Hematopoietic multipotent progenitor cell (in vitro differentiated cells): ENCODE measurements around the gene DDR2. TPM values are rescaled to one million over a fixed set of nuclear protein-coding genes. Genes with fewer than 3 reads are reported as not detected.
"Not testable (repeated sequence)": the region's sequence is repeated elsewhere in the genome, so short reads cannot be mapped to it uniquely, and the experiment has no call there.

ENCODE experiments used
- DNase-seq, 3 donors: peaks; one replicate each; pipeline ENCODE4 v3.0.0-alpha.2; 2011 to 2015; ENCODE audit warnings: low read depth in 2 of 3, low spot score in 2 of 3
- total RNA-seq: library from RNA; depleted of rRNA; stranded (reverse); fragments of >200 nt; gene quantifications from one replicate; pipeline ENCODE4 v1.2.3, GENCODE V29; 2012

DDR2 gene
- total RNA-seq, 1 donor: 0.27 TPM

GRCh38 chr1:162753998-162754585, 121.8 kb downstream of the DDR2 start:
- no peak for DNase-seq

- no peak for DNase-seq
Measured at GRCh38 chr1:162755306-162755705, 123.0 kb downstream of the DDR2 start.

GRCh38 chr1:162756523-162756922, 124.3 kb downstream of the DDR2 start:
- DNase-seq: no peak

- DNase-seq: no peak
Measured at GRCh38 chr1:162757476-162757875, 125.2 kb downstream of the DDR2 start.

GRCh38 chr1:162765788-162766187, 133.5 kb downstream of the DDR2 start:
- no peak for DNase-seq

- DNase-seq: no peak
Measured at GRCh38 chr1:162772571-162773154, 140.4 kb downstream of the DDR2 start.

GRCh38 chr1:162774007-162774406, 141.7 kb downstream of the DDR2 start:
- no peak for DNase-seq

GRCh38 chr1:162779043-162779442, 146.8 kb downstream of the DDR2 start:
- DNase-seq: no peak

- no peak for DNase-seq
Measured at GRCh38 chr1:162782671-162783070, 150.4 kb downstream of the DDR2 start.

GRCh38 chr1:162784926-162785325, 152.7 kb downstream of the DDR2 start:
- not testable (repeated sequence) for DNase-seq

GRCh38 chr1:162788783-162789182, 156.5 kb downstream of the DDR2 start:
- DNase-seq: not testable (repeated sequence)

GRCh38 chr1:162790303-162790984, 158.2 kb downstream of the DDR2 start, which contains the start of gene HSD17B7:
Gene HSD17B7 (plus strand): TSS chr1:162790702. CDS start chr1:162790801, 99 bp downstream.
- peak; percentile 47 to 81 (median 74) for DNase-seq

- DNase-seq: peak in 1 of 3 donors; percentile 5
Measured at GRCh38 chr1:162790985-162791357, 158.7 kb downstream of the DDR2 start.

- DNase-seq: not testable (repeated sequence)
Measured at GRCh38 chr1:162794284-162794683, 162.0 kb downstream of the DDR2 start.

- DNase-seq: not testable (repeated sequence)
Measured at GRCh38 chr1:162796617-162797279, 164.5 kb downstream of the DDR2 start.

- peak in 1 of 3 donors; percentile 15 for DNase-seq
Measured at GRCh38 chr1:162799995-162800830, 167.9 kb downstream of the DDR2 start.

GRCh38 chr1:162807503-162807902, 175.2 kb downstream of the DDR2 start:
- not testable (repeated sequence) for DNase-seq

- DNase-seq: not testable (repeated sequence)
Measured at GRCh38 chr1:162812357-162812756, 180.1 kb downstream of the DDR2 start.

- not testable (repeated sequence) for DNase-seq
Measured at GRCh38 chr1:162818136-162818535, 185.9 kb downstream of the DDR2 start.

GRCh38 chr1:162818666-162819065, 186.4 kb downstream of the DDR2 start:
- DNase-seq: not testable (repeated sequence)
